AG04449 (cell line): Measurements from ENCODE around the gene SPINK4.

ENCODE experiments used
- CTCF ChIA-PET: fragments of 350-600 bp; formaldehyde crosslinking; extraction: SDS; loops from one replicate; lab custom pipeline; 2021; ENCODE audit warnings: antibody characterized with exemption; lab: Yijun Ruan, JAX
- POLR2A ChIA-PET: fragments of 400-600, 350-600 bp; formaldehyde crosslinking; extraction: SDS; loops from one replicate; lab custom pipeline; 2020; ENCODE audit warnings: antibody characterized with exemption, inconsistent platforms; lab: Yijun Ruan, JAX
- DNase-seq: peaks from one replicate; pipeline ENCODE4 v3.0.0-alpha.2; 2010; ENCODE audit warnings: low read depth, low spot score
- H3K4me3 ChIP-seq: 2 replicates; pipeline ENCODE4 v1.5.1; 2011; ENCODE audit warnings: low read depth, mild to moderate bottlenecking, control low read depth, low read length
- TF ChIP-seq, protein P1 (sequence below): IDR thresholded peaks from one replicate; pipeline ENCODE4 v1.5.1; 2011; ENCODE audit warnings: mild to moderate bottlenecking, moderate library complexity, low read length, control low read depth, inconsistent platforms; ENCODE audit not compliant: insufficient read depth; ENCODE audit errors: missing control alignments

The SPINK4 gene

DNA sequence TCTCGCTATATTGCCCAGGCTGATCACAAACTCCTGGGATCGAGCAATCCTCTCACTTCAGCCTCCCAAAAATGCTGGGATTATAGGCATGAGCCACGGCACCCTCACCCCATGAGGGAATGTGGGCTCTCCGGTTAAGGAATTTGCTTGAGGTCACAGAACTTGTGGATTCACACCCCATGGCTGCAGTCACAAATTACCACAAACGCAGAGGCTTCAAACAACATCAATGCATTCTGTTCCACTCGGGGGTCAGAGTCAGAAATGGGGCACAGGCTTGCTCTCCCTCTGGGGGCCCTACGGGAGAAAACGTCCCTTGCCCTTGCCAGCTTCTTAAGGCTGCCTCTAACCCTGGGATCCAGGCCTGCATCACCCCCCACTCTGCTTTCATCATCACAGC, 12.2 kb upstream of the SPINK4 start:
- ChIA-PET POLR2A (interaction anchor here (0.7 kb wide), 1 partner anchor 198 kb away, joined by 3 read pairs; no protein-coding TSS in a partner anchor), CTCF (interaction anchor here (1.1 to 7.7 kb wide), 8 partner anchors 9 to 150 kb away, joined by 3 to 149 read pairs (median 18); partner anchors contain the start of genes BAG1 and SMU1)
- TF ChIP-seq, protein P1, sequence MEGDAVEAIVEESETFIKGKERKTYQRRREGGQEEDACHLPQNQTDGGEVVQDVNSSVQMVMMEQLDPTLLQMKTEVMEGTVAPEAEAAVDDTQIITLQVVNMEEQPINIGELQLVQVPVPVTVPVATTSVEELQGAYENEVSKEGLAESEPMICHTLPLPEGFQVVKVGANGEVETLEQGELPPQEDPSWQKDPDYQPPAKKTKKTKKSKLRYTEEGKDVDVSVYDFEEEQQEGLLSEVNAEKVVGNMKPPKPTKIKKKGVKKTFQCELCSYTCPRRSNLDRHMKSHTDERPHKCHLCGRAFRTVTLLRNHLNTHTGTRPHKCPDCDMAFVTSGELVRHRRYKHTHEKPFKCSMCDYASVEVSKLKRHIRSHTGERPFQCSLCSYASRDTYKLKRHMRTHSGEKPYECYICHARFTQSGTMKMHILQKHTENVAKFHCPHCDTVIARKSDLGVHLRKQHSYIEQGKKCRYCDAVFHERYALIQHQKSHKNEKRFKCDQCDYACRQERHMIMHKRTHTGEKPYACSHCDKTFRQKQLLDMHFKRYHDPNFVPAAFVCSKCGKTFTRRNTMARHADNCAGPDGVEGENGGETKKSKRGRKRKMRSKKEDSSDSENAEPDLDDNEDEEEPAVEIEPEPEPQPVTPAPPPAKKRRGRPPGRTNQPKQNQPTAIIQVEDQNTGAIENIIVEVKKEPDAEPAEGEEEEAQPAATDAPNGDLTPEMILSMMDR = no peak
- no peak overlapping the region for H3K4me3 ChIP-seq
- no peak for DNase-seq

DNA sequence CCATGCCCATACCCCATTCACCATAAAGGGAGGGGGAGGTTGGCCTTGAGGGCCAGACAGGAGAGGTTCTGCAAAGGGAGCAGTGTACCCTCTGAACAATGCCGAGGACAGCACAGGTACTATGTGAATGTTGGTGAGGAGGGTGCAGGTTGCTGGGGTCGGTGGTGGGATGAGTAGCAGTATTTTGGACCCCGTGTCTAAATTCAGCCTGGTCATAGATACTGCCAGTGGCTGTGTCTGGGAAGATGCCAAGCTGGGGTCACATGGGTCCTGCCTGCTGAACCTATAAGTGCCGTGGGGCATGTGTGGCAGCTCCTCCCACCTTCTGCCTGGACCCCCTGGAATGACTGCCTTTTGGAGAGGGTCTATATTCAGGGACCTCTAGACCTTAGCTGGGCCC, 11.4 kb upstream of the SPINK4 start:
- TF ChIP-seq, protein P1 = no peak
- POLR2A ChIA-PET = interaction anchor here (0.7 kb wide), 1 partner anchor 194 kb away, joined by 3 read pairs; no protein-coding TSS in a partner anchor
- DNase-seq = no peak
- no peak overlapping the region for H3K4me3 ChIP-seq
- CTCF ChIA-PET = interaction anchor here (1.1 to 7.7 kb wide), 4 partner anchors 8 to 151 kb away, joined by 3 to 149 read pairs (median 36); partner anchors contain the start of gene SMU1

DNA sequence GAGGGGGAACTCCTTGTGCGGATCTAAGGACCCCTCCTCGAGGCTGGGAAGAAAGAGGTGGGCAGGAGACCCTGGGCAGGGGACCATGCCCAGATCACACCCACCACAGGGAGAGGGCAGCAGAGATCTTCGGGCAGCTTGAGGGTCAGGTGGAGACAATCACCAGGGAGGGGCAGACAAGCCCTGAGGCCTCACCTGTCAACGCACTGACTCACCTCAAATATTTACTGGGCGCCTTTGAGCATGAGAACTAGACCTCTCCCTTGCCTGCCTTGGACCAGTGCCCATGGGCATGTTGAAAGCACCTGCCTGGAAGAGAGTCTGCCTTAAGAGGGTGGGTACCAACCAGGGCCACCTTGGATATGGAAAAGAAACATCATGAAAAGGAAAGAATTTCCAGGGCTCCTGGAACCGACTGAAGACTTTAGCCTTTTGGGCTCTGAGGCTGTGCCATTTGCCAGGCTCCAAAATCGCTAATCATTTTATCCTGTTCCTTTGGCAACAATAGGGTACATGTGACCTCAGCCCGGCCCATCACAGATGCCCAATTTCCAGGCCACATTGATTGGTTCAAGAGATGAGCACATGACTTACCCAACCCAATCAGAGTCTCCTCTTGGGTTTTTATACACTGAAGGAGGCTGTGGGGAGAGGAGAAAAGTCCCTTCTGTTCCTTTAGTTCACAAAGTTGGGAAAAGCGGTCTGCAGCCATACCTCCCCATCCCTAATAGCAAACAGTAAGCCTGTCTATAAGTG, 10.4 kb upstream of the SPINK4 start:
- no peak overlapping the region for H3K4me3 ChIP-seq
- ChIA-PET POLR2A (no interaction called here), CTCF (interaction anchor here (7.7 kb wide), 1 partner anchor 152 kb away, joined by 149 read pairs; the partner anchor contains the start of gene SMU1)
- no peak for DNase-seq
- TF ChIP-seq, protein P1 = no peak

DNA sequence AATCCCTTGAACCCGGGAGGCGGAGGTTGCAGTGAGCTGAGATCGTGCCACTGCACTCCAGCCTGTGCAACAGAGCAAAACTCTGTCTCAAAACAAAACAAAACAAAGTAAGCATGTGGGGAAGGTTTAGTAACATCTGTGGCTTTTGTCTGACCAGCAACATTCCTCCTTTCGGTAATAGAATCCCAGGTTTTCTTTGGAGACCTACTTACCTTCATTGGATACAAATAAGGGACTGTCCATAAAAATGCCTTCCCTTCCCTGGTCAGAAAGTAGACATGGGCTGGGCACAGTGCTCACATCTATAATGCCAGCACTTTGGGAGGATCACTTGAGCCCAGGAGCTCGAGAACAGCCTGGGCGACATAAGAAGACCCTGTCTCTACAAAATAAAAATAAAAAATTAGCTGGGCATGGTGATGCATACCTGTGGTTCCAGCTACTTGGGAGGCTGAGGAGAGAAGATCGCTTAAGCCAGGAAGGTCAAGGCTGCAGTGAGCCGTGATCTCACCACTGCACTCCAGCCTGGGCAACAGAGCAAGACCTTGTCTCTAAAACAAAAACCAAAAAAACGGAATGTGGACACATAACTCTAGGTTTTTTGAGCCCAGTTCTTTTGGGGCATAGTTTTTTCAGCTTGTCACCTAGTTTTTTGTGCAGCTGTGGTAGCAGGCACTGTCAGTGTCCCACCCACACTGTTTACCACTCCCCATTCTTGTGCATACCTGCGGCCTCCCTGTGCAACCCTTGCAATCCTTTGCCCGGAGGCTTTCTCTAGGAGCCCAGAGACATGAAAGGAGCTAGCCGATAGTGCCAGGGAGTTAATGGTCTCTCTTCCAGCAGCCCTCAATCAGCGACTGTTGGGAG, 9.0 kb upstream of the SPINK4 start:
- DNase-seq = no peak
- ChIA-PET CTCF (interaction anchor here (1.4 to 2.0 kb wide), 3 partner anchors 131 to 236 kb away, joined by 3 to 8 read pairs (median 4); no protein-coding TSS in a partner anchor), POLR2A (no interaction called here)

DNA sequence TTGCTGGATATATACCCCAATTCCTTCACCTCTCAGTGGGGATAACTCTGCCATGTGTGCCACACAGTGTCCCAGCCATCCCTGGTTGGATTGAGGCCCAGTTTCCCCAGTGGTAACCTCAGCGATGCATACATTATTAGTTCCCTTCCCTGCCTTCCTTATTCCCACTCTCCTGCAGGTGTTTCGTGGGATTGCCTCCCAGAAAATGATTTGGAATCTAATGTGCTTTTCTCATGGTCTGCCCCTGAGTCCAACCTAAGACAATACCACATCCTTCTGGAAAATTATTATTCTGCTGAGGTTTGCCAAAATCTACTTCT, 8.4 kb upstream of the SPINK4 start:
- ChIA-PET CTCF (interaction anchor here (1.4 to 2.0 kb wide), 3 partner anchors 132 to 235 kb away, joined by 3 to 8 read pairs (median 4); no protein-coding TSS in a partner anchor), POLR2A (no interaction called here)
- H3K4me3 ChIP-seq = no peak overlapping the region
- DNase-seq = no peak
- TF ChIP-seq, protein P1 = no peak

More for the DNA sequence above, 9.0 kb upstream of the SPINK4 start:
- no peak overlapping the region for H3K4me3 ChIP-seq
- TF ChIP-seq, protein P1 = no peak
